Stomach (tissue), 4 donors: Measurements from ENCODE around the gene TRMT10C.

ENCODE experiments used
- POLR2A ChIP-seq, 4 donors: fragments of 450-650 bp; IDR thresholded peaks; one replicate each; pipeline ENCODE4 v1.6.1; 2016; ENCODE audit warnings: antibody characterized with exemption in 4 of 4, control low read depth in 2 of 4, mild to moderate bottlenecking in 1 of 4, moderate library complexity in 1 of 4
- POLR2AphosphoS5 ChIP-seq, 3 donors: sonication (generic); formaldehyde crosslinking; IDR thresholded peaks; one replicate each; pipeline ENCODE4 v1.6.1; 2016; ENCODE audit warnings: antibody characterized with exemption in 3 of 3
- TF ChIP-seq, protein P1 (sequence below), 7 experiments: fragments of 450-650 bp in 4 of 7; fragments of 200-600 bp in 3 of 7; sonication (generic) in 3 of 7; IDR thresholded peaks; one replicate each; pipeline ENCODE4 v1.5.1; 2016 to 2019; ENCODE audit warnings: antibody characterized with exemption in 7 of 7, control low read depth in 2 of 7, mild to moderate bottlenecking in 1 of 7

DNA sequence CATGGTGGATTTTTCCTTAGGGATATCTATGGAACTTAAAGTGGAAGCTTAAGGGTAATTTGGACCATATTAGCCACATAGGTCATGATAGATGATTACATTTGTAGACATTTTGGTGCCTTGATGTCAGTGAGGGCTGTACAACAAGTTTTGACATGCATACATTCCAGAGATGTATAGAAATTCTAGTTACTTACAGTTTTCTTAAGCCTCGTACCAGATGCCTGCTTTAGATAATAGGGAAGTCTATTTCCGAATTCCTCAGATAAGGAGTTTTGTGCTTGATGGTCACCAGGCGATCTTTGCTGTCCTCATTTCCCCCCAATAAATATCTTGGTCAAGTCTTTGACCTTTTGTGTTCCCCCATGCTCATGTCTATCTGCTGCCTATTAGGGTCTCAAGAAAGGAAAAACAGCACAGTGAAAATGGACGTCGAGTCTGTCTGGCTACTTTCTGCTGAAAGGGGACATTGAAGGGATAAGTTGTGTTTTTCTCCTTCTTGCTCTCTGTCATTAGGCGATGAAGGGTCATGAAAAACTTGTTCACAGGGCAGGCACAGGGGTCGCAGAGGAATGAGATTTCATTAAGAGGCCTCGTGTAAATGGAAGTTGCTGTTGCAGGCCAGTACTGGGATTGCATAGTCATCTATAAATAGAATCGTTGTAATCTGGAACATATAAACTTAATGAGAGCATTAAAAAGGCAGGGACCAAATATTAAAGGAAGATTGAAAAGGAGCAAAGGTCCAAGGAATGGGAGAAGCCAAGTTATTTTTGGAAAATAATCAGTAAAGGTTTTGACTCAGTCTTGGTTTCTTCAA lies 28.7 kb upstream of the TRMT10C start:
- TF ChIP-seq, protein P1, sequence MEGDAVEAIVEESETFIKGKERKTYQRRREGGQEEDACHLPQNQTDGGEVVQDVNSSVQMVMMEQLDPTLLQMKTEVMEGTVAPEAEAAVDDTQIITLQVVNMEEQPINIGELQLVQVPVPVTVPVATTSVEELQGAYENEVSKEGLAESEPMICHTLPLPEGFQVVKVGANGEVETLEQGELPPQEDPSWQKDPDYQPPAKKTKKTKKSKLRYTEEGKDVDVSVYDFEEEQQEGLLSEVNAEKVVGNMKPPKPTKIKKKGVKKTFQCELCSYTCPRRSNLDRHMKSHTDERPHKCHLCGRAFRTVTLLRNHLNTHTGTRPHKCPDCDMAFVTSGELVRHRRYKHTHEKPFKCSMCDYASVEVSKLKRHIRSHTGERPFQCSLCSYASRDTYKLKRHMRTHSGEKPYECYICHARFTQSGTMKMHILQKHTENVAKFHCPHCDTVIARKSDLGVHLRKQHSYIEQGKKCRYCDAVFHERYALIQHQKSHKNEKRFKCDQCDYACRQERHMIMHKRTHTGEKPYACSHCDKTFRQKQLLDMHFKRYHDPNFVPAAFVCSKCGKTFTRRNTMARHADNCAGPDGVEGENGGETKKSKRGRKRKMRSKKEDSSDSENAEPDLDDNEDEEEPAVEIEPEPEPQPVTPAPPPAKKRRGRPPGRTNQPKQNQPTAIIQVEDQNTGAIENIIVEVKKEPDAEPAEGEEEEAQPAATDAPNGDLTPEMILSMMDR (IDR thresholded peaks at IDR 0.05) = no peak
- TF ChIP-seq POLR2A (IDR thresholded peaks at IDR 0.05) = no peak
- TF ChIP-seq POLR2AphosphoS5 (IDR thresholded peaks at IDR 0.05) = no peak
